ENCODE measurements around the gene ANKS1A. TPM values are rescaled to one million over a fixed set of nuclear protein-coding genes. Genes with fewer than 3 reads are reported as not detected.
A peak's percentile ranks its signal among the peaks of the same experiment; 100 is the strongest.

ANKS1A gene
- total RNA-seq, 1 donor from 2014 or later, result 48.1 TPM

GRCh38 chr6:34976239-34976638, 87.2 kb downstream of the ANKS1A start:
- Histone ChIP-seq H3K36me3 (peaks cover 27% of the 10 kb centered on the region), H3K27me3 (ENCODE audit: low read depth) (no peaks in the 10 kb centered on the region), H3K4me3 (no peak overlapping the region), H3K9me3 (no peaks in the 10 kb centered on the region), H3K27ac (no peak overlapping the region), H3K4me1 (no peaks in the 10 kb centered on the region)
- no peak for DNase-seq
- TF ChIP-seq, protein P1, sequence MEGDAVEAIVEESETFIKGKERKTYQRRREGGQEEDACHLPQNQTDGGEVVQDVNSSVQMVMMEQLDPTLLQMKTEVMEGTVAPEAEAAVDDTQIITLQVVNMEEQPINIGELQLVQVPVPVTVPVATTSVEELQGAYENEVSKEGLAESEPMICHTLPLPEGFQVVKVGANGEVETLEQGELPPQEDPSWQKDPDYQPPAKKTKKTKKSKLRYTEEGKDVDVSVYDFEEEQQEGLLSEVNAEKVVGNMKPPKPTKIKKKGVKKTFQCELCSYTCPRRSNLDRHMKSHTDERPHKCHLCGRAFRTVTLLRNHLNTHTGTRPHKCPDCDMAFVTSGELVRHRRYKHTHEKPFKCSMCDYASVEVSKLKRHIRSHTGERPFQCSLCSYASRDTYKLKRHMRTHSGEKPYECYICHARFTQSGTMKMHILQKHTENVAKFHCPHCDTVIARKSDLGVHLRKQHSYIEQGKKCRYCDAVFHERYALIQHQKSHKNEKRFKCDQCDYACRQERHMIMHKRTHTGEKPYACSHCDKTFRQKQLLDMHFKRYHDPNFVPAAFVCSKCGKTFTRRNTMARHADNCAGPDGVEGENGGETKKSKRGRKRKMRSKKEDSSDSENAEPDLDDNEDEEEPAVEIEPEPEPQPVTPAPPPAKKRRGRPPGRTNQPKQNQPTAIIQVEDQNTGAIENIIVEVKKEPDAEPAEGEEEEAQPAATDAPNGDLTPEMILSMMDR (IDR thresholded peaks at IDR 0.05), result no peak
- intact Hi-C loops (cut with DNase I), result no loop called here
- no peak for ATAC-seq

DNA sequence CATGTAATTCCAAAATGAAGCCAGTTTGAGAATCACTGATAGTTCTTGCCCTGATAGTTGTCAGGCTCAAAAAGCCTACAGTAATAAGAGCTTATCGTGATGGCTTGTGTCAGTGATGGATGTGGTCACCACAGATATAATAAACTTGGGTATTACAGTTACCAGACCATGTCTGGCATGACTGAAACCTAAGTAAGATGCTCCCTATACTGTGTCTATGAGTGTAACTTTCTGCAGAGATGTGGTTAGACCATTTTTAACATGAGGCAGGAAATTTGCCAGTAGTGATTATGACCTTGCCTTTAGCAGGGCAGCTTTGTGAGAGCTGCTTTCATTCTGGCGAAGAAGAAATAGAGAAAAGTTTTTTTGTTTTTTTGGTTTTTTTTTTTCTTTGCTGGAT, 90.2 kb downstream of the ANKS1A start:
- H3K27me3 ChIP-seq (ENCODE audit: low read depth), result no peaks in the 10 kb centered on the region

DNA sequence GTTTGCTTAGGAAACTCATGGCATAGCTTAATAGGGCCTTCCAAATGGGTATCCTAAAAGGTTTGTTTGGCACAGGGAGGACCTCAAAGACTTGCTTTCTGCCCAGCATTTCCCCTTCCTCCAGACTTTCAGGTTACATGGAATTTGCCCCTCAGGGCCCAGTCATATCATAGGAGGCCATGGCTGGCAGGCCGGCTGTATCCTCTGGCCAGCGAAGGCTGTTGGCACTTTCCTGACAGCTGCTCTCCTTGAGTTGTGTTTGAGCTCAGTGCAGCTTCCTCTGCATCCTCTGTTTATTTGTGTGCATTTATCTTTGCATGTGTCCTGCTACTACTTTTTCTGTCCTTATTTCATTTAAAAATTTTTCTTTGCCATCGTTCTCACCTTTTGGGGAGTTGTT, 90.9 kb downstream of the ANKS1A start:
- Histone ChIP-seq H3K36me3 (peaks cover 44% of the 10 kb centered on the region), H3K27me3 (ENCODE audit: low read depth) (no peaks in the 10 kb centered on the region), H3K4me1 (no peaks in the 10 kb centered on the region), H3K4me3 (no peak overlapping the region), H3K27ac (no peak overlapping the region), H3K9me3 (no peaks in the 10 kb centered on the region)
- DNase-seq (no peak), ATAC-seq (no peak)
- intact Hi-C loops (cut with DNase I), result no loop called here
- TF ChIP-seq, protein P1 (IDR thresholded peaks at IDR 0.05), result no peak

More for the DNA sequence above, 90.2 kb downstream of the ANKS1A start:
- H3K4me3 ChIP-seq, result no peak overlapping the region
- ATAC-seq (no peak), DNase-seq (no peak)
- no peaks in the 10 kb centered on the region for H3K4me1 ChIP-seq
- peaks cover 36% of the 10 kb centered on the region for H3K36me3 ChIP-seq
- H3K9me3 ChIP-seq, result no peaks in the 10 kb centered on the region
- intact Hi-C loops (cut with DNase I), result no loop called here
- TF ChIP-seq, protein P1 (IDR thresholded peaks at IDR 0.05), result no peak
- H3K27ac ChIP-seq, result no peak overlapping the region

DNA sequence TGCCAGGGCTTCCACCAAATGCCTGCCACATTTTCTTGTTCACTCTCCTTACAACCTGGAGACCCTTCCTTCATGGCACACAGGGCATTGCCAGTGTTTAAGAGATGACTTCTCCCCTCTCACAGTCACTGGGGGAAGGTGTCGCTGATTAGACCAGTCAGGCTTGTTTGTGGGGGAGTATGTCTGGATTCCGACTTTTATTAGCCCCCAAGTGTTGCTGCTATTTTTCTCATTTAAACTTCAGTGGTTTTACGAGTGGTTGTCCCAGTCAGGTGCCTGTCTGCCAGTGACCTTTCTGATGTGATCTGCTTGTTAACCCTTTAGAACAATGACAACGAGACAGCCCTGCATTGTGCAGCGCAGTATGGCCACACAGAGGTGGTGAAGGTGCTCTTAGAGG, 92.3 kb downstream of the ANKS1A start:
- TF ChIP-seq, protein P1 (IDR thresholded peaks at IDR 0.05), result no peak
- H3K27ac ChIP-seq, result no peak overlapping the region
- intact Hi-C loops (cut with DNase I), result no loop called here
- DNase-seq (no peak), ATAC-seq (no peak)
- H3K27me3 ChIP-seq (ENCODE audit: low read depth), result no peaks in the 10 kb centered on the region
- peaks cover 57% of the 10 kb centered on the region for H3K36me3 ChIP-seq
- H3K4me3 ChIP-seq, result no peak overlapping the region
- peaks cover under 1% of the 10 kb centered on the region for H3K4me1 ChIP-seq
- no peaks in the 10 kb centered on the region for H3K9me3 ChIP-seq

DNA sequence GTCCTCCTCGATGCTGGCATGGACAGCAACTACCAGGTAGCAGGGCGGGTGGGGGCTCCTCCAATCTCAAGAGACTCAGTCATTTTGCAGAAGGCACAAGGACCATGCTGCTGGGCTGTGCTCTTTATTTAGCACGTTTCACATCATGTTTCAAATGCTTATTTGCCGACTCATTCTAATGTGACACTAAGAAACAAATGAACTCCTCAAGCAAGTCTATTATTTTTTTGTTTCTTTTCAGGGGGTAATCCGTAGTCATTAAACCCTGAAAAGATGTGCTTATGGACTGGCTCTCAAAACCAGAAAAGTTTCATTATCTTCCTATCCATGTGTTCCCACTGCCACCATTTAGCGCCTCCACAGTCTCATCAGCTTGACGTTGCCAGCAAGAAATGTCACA, 92.9 kb downstream of the ANKS1A start:
- Histone ChIP-seq H3K4me1 (peaks cover 6% of the 10 kb centered on the region), H3K27me3 (ENCODE audit: low read depth) (no peaks in the 10 kb centered on the region), H3K36me3 (peaks cover 62% of the 10 kb centered on the region), H3K9me3 (no peaks in the 10 kb centered on the region), H3K4me3 (no peak overlapping the region), H3K27ac (no peak overlapping the region)
- ATAC-seq, result no peak
- TF ChIP-seq, protein P1 (IDR thresholded peaks at IDR 0.05), result no peak
- intact Hi-C loops (cut with DNase I), result no loop called here
- no peak for DNase-seq

- no peak for DNase-seq
- Histone ChIP-seq H3K9me3 (no peaks in the 10 kb centered on the region), H3K27ac (no peak overlapping the region), H3K27me3 (ENCODE audit: low read depth) (no peaks in the 10 kb centered on the region), H3K36me3 (peaks cover 67% of the 10 kb centered on the region), H3K4me1 (peaks cover 10% of the 10 kb centered on the region), H3K4me3 (no peak overlapping the region)
- intact Hi-C loops (cut with DNase I), result no loop called here
- ATAC-seq, result peak in 1 of 2 donors; percentile 41
- TF ChIP-seq, protein P1 (IDR thresholded peaks at IDR 0.05), result no peak
Measured at GRCh38 chr6:34982424-34982852, 93.4 kb downstream of the ANKS1A start.
